HepG2 (cell line): Measurements from ENCODE around the gene DGCR2. TPM values are rescaled to one million over a fixed set of nuclear protein-coding genes. Genes with fewer than 3 reads are reported as not detected.

ENCODE experiments used
- ATAC-seq: fragments of 200-7000 bp; cut with Tn5 transposase; 3 replicates; pipeline ENCODE4 v1.9.1; 2020; ENCODE audit warnings: mild to moderate bottlenecking, moderate library complexity
- BruUV-seq: library from RNA; stranded (reverse); fragments of 400-500 nt; replicated peaks from 2 replicates; lab custom pipeline; 2021; lab: Mats Ljungman, UMichigan
- CTCF ChIA-PET: fragments of 300-600 bp; formaldehyde crosslinking; extraction: SDS; loops from one replicate; lab custom pipeline; 2021; ENCODE audit warnings: low total read pairs, inconsistent platforms, low intra/inter-chr PET ratio; lab: Yijun Ruan, JAX
- POLR2A ChIA-PET: fragments of 350-600 bp; sonication (Branson Sonifier 250); formaldehyde crosslinking; loops from one replicate; lab custom pipeline; 2020; ENCODE audit warnings: antibody characterized with exemption, inconsistent platforms; lab: Yijun Ruan, JAX
- DNase-seq: peaks from one replicate; pipeline ENCODE4 v3.0.0-alpha.2; 2015; ENCODE audit warnings: low spot score
- FAIRE-seq: peaks from 3 replicates; lab custom pipeline; 2011; peaks lifted over from hg19 to GRCh38; lab: Jason Lieb, UNC
- H2AFZ ChIP-seq: one replicate; pipeline ENCODE4 v1.6.1; 2011; ENCODE audit warnings: low read length, inconsistent platforms
- H3K27ac ChIP-seq: fragments of 300-600 bp; 3 replicates; pipeline ENCODE4 v1.8.0; 2011; ENCODE audit warnings: mixed run types, mild to moderate bottlenecking, mixed read lengths, low read length, inconsistent platforms; ENCODE audit not compliant: insufficient read depth; ENCODE audit errors: extremely low read length
- H3K27me3 ChIP-seq, 2 experiments: fragments of 200-600 bp in 1 of 2; 2 replicates in 1 of 2; 3 replicates in 1 of 2; pipeline versions ENCODE4 v1.6.0 to v1.8.0; 2011; ENCODE audit warnings: low read length in 2 of 2, mild to moderate bottlenecking in 2 of 2, moderate library complexity in 2 of 2, inconsistent platforms in 1 of 2; ENCODE audit not compliant: insufficient read depth in 2 of 2, control insufficient read depth in 1 of 2
- H3K36me3 ChIP-seq, 2 experiments: fragments of 200-600 bp in 1 of 2; replicated peaks in 1 of 2; 2 replicates in 1 of 2; 3 replicates in 1 of 2; pipeline versions ENCODE4 v1.5.1 to v1.8.0; 2011; ENCODE audit warnings: low read length in 2 of 2, inconsistent platforms in 1 of 2; ENCODE audit not compliant: insufficient read depth in 2 of 2, control insufficient read depth in 1 of 2
- H3K4me1 ChIP-seq: 2 replicates; pipeline ENCODE4 v1.5.1; 2012; ENCODE audit warnings: low read length, inconsistent platforms; ENCODE audit not compliant: insufficient read depth
- H3K4me2 ChIP-seq: 2 replicates; pipeline ENCODE4 v1.6.0; 2011; ENCODE audit warnings: low read depth, low read length, inconsistent platforms
- H3K4me3 ChIP-seq, 3 experiments: fragments of 200-600 bp in 1 of 3; sonication (generic), shearing (Covaris generic) in 1 of 3; replicated peaks in 1 of 3; 2 replicates each; pipeline ENCODE4 v1.5.1; 2011 to 2016; ENCODE audit warnings: low read length in 3 of 3, inconsistent platforms in 2 of 3, low read depth in 2 of 3, mild to moderate bottlenecking in 2 of 3, control low read depth in 1 of 3, mixed read lengths in 1 of 3; ENCODE audit not compliant: insufficient read depth in 1 of 3
- H3K79me2 ChIP-seq: one replicate; pipeline ENCODE4 v1.6.1; 2011; ENCODE audit warnings: low read length, inconsistent platforms; ENCODE audit not compliant: insufficient read depth
- H3K9ac ChIP-seq: 2 replicates; pipeline ENCODE4 v1.6.0; 2011; ENCODE audit warnings: mild to moderate bottlenecking, low read depth, low read length, inconsistent platforms; ENCODE audit not compliant: insufficient read depth
- H3K9me3 ChIP-seq: 2 replicates; pipeline ENCODE4 v1.5.1; 2012; ENCODE audit warnings: mild to moderate bottlenecking, low read length
- H4K20me1 ChIP-seq: 2 replicates; pipeline ENCODE4 v1.6.0; 2011; ENCODE audit warnings: inconsistent platforms, mild to moderate bottlenecking, low read length, moderate library complexity; ENCODE audit not compliant: insufficient read depth
- ASH2L ChIP-seq: fragments of 300-600, 200-600 bp; sonication (generic); IDR thresholded peaks from 2 replicates; pipeline ENCODE4 v1.7.0; 2017; ENCODE audit warnings: low read depth, mild to moderate bottlenecking, moderate library complexity, mixed read lengths, low read length; ENCODE audit not compliant: insufficient read length
- GLMP ChIP-seq: sonication (generic); formaldehyde crosslinking; IDR thresholded peaks from 2 replicates; pipeline ENCODE4 v1.9.0; 2021; ENCODE audit warnings: missing genetic modification reagents, mild to moderate bottlenecking, borderline replicate concordance
- GMEB2 ChIP-seq: IDR thresholded peaks from 2 replicates; pipeline ENCODE4 v1.6.1; 2016; ENCODE audit warnings: missing biosample characterization, missing genetic modification reagents, low read depth
- HNF1B ChIP-seq: sonication (generic); formaldehyde crosslinking; IDR thresholded peaks from 2 replicates; pipeline ENCODE4 v1.5.1; 2020; ENCODE audit warnings: mild to moderate bottlenecking, moderate library complexity, missing genetic modification reagents
- MXD3 ChIP-seq: IDR thresholded peaks from 2 replicates; pipeline ENCODE4 v1.6.1; 2016; ENCODE audit warnings: mild to moderate bottlenecking, missing biosample characterization, missing genetic modification reagents
- NBN ChIP-seq: fragments of 450-650 bp; conservative IDR thresholded peaks from 2 replicates; pipeline ENCODE4 v1.6.1; 2017
- PBX2 ChIP-seq: IDR thresholded peaks from 2 replicates; pipeline ENCODE4 v1.6.1; 2016; ENCODE audit warnings: control low read depth
- SALL2 ChIP-seq: sonication (generic); formaldehyde crosslinking; IDR thresholded peaks from 2 replicates; pipeline ENCODE4 v1.8.1; 2023; ENCODE audit warnings: mild to moderate bottlenecking, missing genetic modification reagents, inconsistent platforms
- SIN3B ChIP-seq: fragments of 150-350 bp; IDR thresholded peaks from 2 replicates; pipeline ENCODE4 v1.6.1; 2014; ENCODE audit warnings: low read length
- TBL1XR1 ChIP-seq: fragments of 150-350 bp; IDR thresholded peaks from 2 replicates; pipeline ENCODE4 v1.6.1; 2014; ENCODE audit warnings: borderline replicate concordance, low read length; ENCODE audit not compliant: partially characterized antibody
- ZBTB42 ChIP-seq: sonication (generic); formaldehyde crosslinking; IDR thresholded peaks from 2 replicates; pipeline ENCODE4 v1.5.0; 2020; ENCODE audit warnings: mild to moderate bottlenecking, missing genetic modification reagents
- ZEB1 ChIP-seq: IDR thresholded peaks from 2 replicates; pipeline ENCODE4 v1.6.1; 2012; ENCODE audit warnings: mild to moderate bottlenecking, low read depth, inconsistent platforms; ENCODE audit not compliant: insufficient replicate concordance
- ZNF274 ChIP-seq: sonication (generic); formaldehyde crosslinking; IDR thresholded peaks from 2 replicates; pipeline ENCODE4 v1.5.1; 2020; ENCODE audit warnings: mild to moderate bottlenecking, missing genetic modification reagents
- ZNF710 ChIP-seq: sonication (generic); formaldehyde crosslinking; IDR thresholded peaks from 2 replicates; pipeline ENCODE4 v1.5.0; 2020; ENCODE audit warnings: mild to moderate bottlenecking, missing genetic modification reagents, borderline replicate concordance
- ZNF788 ChIP-seq: sonication (generic); formaldehyde crosslinking; IDR thresholded peaks from 2 replicates; pipeline ENCODE4 v1.5.0; 2020; ENCODE audit warnings: mild to moderate bottlenecking, missing genetic modification reagents, borderline replicate concordance
- ZNF790 ChIP-seq: sonication (generic); formaldehyde crosslinking; IDR thresholded peaks from 2 replicates; pipeline ENCODE4 v1.8.0; 2022; ENCODE audit warnings: missing genetic modification reagents, mild to moderate bottlenecking, borderline replicate concordance
- ZNF879 ChIP-seq: sonication (generic); formaldehyde crosslinking; IDR thresholded peaks from 2 replicates; pipeline ENCODE4 v1.8.1; 2023; ENCODE audit warnings: missing genetic modification reagents
- whole genome bisulfite sequencing: methylation state at CpG from one replicate; pipeline ENCODE4 v1.1.6; 2017; ENCODE audit warnings: low lambda C conversion rate; 5-methylcytosine and 5-hydroxymethylcytosine counted together
- in situ Hi-C: cut with HindIII; loops from 2 replicates; pipeline ENCODE4 v1.10.0; 2017; ENCODE audit warnings: low pct_unique_long_range_greater_than_20kb; ENCODE audit not compliant: extremely low pct_ligation_motif_present
- intact Hi-C: fragments of 100-400 bp; cut with micrococcal nuclease; formaldehyde crosslinking; loops from one replicate; pipeline ENCODE4 v1.10.0; 2022; ENCODE audit not compliant: unreplicated experiment
- polyA plus RNA-seq, 8 experiments: library from polyadenylated mRNA; depleted of rRNA in 3 of 8; stranded (reverse) in 7 of 8; unstranded in 1 of 8; fragments of >200 nt; fragmentation: Illumina TruSeq in 4 of 8; extraction: Trizol in 4 of 8; gene quantifications; 2 replicates each; pipeline versions ENCODE4 v1.2.1 to v1.2.3, GENCODE V29; 2011 to 2016; ENCODE audit warnings: low read depth in 4 of 8, missing spikeins in 1 of 8, mixed read lengths in 1 of 8; ENCODE audit not compliant: insufficient read depth in 1 of 8
- total RNA-seq, 5 experiments: library from RNA; depleted of rRNA; stranded (reverse); fragments of >200 nt; fragmentation: Illumina TruSeq; extraction: Trizol; gene quantifications; 2 replicates each; pipeline ENCODE4 v1.2.3, GENCODE V29; 2016; ENCODE audit warnings: low read depth in 1 of 5

Gene DGCR2
- total and polyA plus RNA-seq, 2 of the 13 experiments (the other 11 are each of a cell fraction or from before 2014, with no cell fraction given): 23.1 to 35.3 TPM

GRCh38 chr22:19082101-19082500 is 40.1 kb downstream of the DGCR2 start (continued):
- TF ChIP-seq GMEB2 (no peak), ZNF710 (CRISPR knock-in tag) (no peak), ZNF274 (no peak), ZNF879 (no peak), NBN (no peak), SIN3B (no peak)

GRCh38 chr22:19081351-19081750 is 40.9 kb downstream of the DGCR2 start:
- no peak for FAIRE-seq
- Histone ChIP-seq H3K27ac (no peak overlapping the region), H3K4me3 (no peak overlapping the region), H2AFZ (no peak overlapping the region), H3K36me3 (peaks cover 1 to 15% of the 10 kb centered on the region in 2 experiments; a peak in 3 of 5 replicates), H3K4me2 (no peak overlapping the region), H3K27me3 (no peaks in the 10 kb centered on the region), H3K9ac (no peak overlapping the region), H3K79me2 (no peaks in the 10 kb centered on the region), H4K20me1 (0 out of 2 replicates have a peak, but pooled peaks cover 1% of the 10 kb centered on the region), H3K9me3 (no peaks in the 10 kb centered on the region), H3K4me1 (peaks cover 6% of the 10 kb centered on the region)
- no peak for DNase-seq
- intact Hi-C loops: no loop called here
- POLR2A ChIA-PET: no interaction called here
- no peak for ATAC-seq
- in situ Hi-C loops: no loop called here
- 96% methylated on average over 3 of the region's 3 CpGs for WGBS
- BruUV-seq: no TSS peak
- CTCF ChIA-PET: no interaction called here
- TF ChIP-seq HNF1B (CRISPR knock-in tag) (no peak), ZEB1 (no peak), SALL2 (CRISPR knock-in tag) (no peak), ZBTB42 (CRISPR knock-in tag) (no peak), MXD3 (CRISPR knock-in tag) (no peak), ZNF788 (CRISPR knock-in tag) (no peak), TBL1XR1 (no peak), ASH2L (no peak), ZNF790 (CRISPR knock-in tag) (no peak), GLMP (no peak), PBX2 (CRISPR knock-in tag) (no peak)
